Brain microvascular endothelial cell (primary cell): Measurements from ENCODE around the gene RASL11A.
A peak's percentile ranks its signal among the peaks of the same experiment; 100 is the strongest.

Source experiments
- DNase-seq: peaks from one replicate; pipeline ENCODE4 v3.0.0-alpha.2; 2020
- H3K27ac ChIP-seq: fragments of 250-450 bp; sonication (Bioruptor Pico); 2 replicates; pipeline ENCODE4 v1.5.1; 2020; ENCODE audit warnings: mild to moderate bottlenecking, moderate library complexity
- H3K27me3 ChIP-seq: fragments of 250-450 bp; sonication (Bioruptor Pico); replicated peaks from 2 replicates; pipeline ENCODE4 v1.5.1; 2020; ENCODE audit warnings: mild to moderate bottlenecking
- H3K36me3 ChIP-seq: fragments of 250-450 bp; sonication (Bioruptor Pico); replicated peaks from 2 replicates; pipeline ENCODE4 v1.5.1; 2020; ENCODE audit warnings: mild to moderate bottlenecking
- H3K4me3 ChIP-seq: 2 replicates; pipeline ENCODE4 v1.5.1; 2011; ENCODE audit warnings: low read depth, mild to moderate bottlenecking, control low read depth, low read length, moderate library complexity
- CTCF ChIP-seq: IDR thresholded peaks from 2 replicates; pipeline ENCODE4 v1.5.1; 2011; ENCODE audit warnings: low read depth, mild to moderate bottlenecking, moderate library complexity, low read length, control low read depth, inconsistent platforms; ENCODE audit errors: missing control alignments
- in situ Hi-C: cut with HindIII; loops from 2 replicates; pipeline ENCODE4 v1.10.0; 2017; ENCODE audit warnings: low sequenced_read_pairs, low pct_ligation_motif_present

The RASL11A gene

GRCh38 chr13:27304099-27304498 lies 33.5 kb downstream of the RASL11A start:
- H3K4me3 ChIP-seq: no peak overlapping the region
- H3K27me3 ChIP-seq: no peaks in the 10 kb centered on the region
- TF ChIP-seq CTCF: no peak
- DNase-seq: no peak
- no peak overlapping the region for H3K27ac ChIP-seq
- in situ Hi-C loops: no loop called here
- H3K36me3 ChIP-seq: no peaks in the 10 kb centered on the region

- TF ChIP-seq CTCF: no peak
- in situ Hi-C loops: no loop called here
- H3K4me3 ChIP-seq: no peak overlapping the region
- no peaks in the 10 kb centered on the region for H3K27me3 ChIP-seq
- no peaks in the 10 kb centered on the region for H3K36me3 ChIP-seq
- H3K27ac ChIP-seq: no peak overlapping the region
- no peak for DNase-seq
Observed at GRCh38 chr13:27304611-27305010, 34.0 kb downstream of the RASL11A start.

- in situ Hi-C loops: no loop called here
- Histone ChIP-seq H3K36me3 (no peaks in the 10 kb centered on the region), H3K4me3 (no peak overlapping the region), H3K27me3 (no peaks in the 10 kb centered on the region), H3K27ac (no peak overlapping the region)
- no peak for DNase-seq
- TF ChIP-seq CTCF: no peak
Observed at GRCh38 chr13:27306364-27306763, 35.7 kb downstream of the RASL11A start.

GRCh38 chr13:27308941-27309340 lies 38.3 kb downstream of the RASL11A start:
- no peak overlapping the region for H3K27ac ChIP-seq
- no peak for TF ChIP-seq CTCF

GRCh38 chr13:27309401-27309958 lies 38.9 kb downstream of the RASL11A start:
- in situ Hi-C loops: no loop called here
- no peak for TF ChIP-seq CTCF
- no peak overlapping the region for H3K27ac ChIP-seq
- H3K4me3 ChIP-seq: no peak overlapping the region
- H3K27me3 ChIP-seq: no peaks in the 10 kb centered on the region
- DNase-seq: no peak
- H3K36me3 ChIP-seq: no peaks in the 10 kb centered on the region

More at GRCh38 chr13:27308941-27309340, 38.3 kb downstream of the RASL11A start:
- no peak overlapping the region for H3K4me3 ChIP-seq
- no peak for DNase-seq
- in situ Hi-C loops: no loop called here
- no peaks in the 10 kb centered on the region for H3K27me3 ChIP-seq
- H3K36me3 ChIP-seq: no peaks in the 10 kb centered on the region

GRCh38 chr13:27309967-27310598 lies 39.5 kb downstream of the RASL11A start:
- no peaks in the 10 kb centered on the region for H3K36me3 ChIP-seq
- no peak overlapping the region for H3K4me3 ChIP-seq
- in situ Hi-C loops: no loop called here
- peak; percentile 12 for DNase-seq
- H3K27ac ChIP-seq: no peak overlapping the region
- H3K27me3 ChIP-seq: no peaks in the 10 kb centered on the region
- no peak for TF ChIP-seq CTCF
